ENCODE measurements around the gene LMBR1L.

- TF ChIP-seq MYC (IDR thresholded peaks at IDR 0.05; ENCODE audit: insufficient read depth, insufficient read length, insufficient replicate concordance, low read length, severe bottlenecking) (no peak), RUNX3 (IDR thresholded peaks at IDR 0.05; ENCODE audit: low read length) (no peak), CTCF (IDR thresholded peaks at IDR 0.05 in 2 of 3, conservative IDR thresholded peaks at IDR 0.05 in 1 of 3; ENCODE audit: control insufficient read depth in 2 of 3, extremely low read depth in 1 of 3, insufficient read depth in 1 of 3, low read depth in 3 of 3, low read length in 3 of 3) (no peak), NFYA (IDR thresholded peaks at IDR 0.05; ENCODE audit: borderline replicate concordance, low read depth, low read length) (no peak), NRF1 (conservative IDR thresholded peaks at IDR 0.05; ENCODE audit: low read depth, low read length) (no peak), CREM (IDR thresholded peaks at IDR 0.05; ENCODE audit: low read depth) (no peak), ZNF274 (IDR thresholded peaks at IDR 0.05; ENCODE audit: insufficient read depth, insufficient read length) (no peak), HCFC1 (IDR thresholded peaks at IDR 0.05; ENCODE audit: low read length) (no peak), ELK1 (IDR thresholded peaks at IDR 0.05; ENCODE audit: low read depth, low read length) (no peak), SMAD1 (IDR thresholded peaks at IDR 0.05; ENCODE audit: low read depth, partially characterized antibody) (no peak), MEF2A (IDR thresholded peaks at IDR 0.05; ENCODE audit: insufficient read depth, low read depth, low read length) (no peak), IKZF1 (conservative IDR thresholded peaks at IDR 0.05) (no peak), MAX (IDR thresholded peaks at IDR 0.05; ENCODE audit: low read depth, low read length) (no peak), POLR2A (IDR thresholded peaks at IDR 0.05; ENCODE audit: low read depth, low read length) (no peak)
Measured at GRCh38 chr12:49086116-49086515, 24.5 kb downstream of the LMBR1L start.

Data from GM12878 (cell line).